ENCODE results near the gene FLRT2.

- TF ChIP-seq REST (IDR thresholded peaks at IDR 0.05; ENCODE audit: insufficient read depth in 1 of 2, low read depth in 2 of 2, low read length in 2 of 2): no peak
- no peak for TF ChIP-seq TAF1 (IDR thresholded peaks at IDR 0.05; ENCODE audit: borderline replicate concordance, insufficient read depth, low read length)
- TF ChIP-seq SIN3A (IDR thresholded peaks at IDR 0.05; ENCODE audit: borderline replicate concordance, insufficient read depth, low read length): 0 out of 2 replicates have a peak, but pooled peaks have one; percentile 23
Observed at GRCh38 chr14:85533861-85534291, 3.9 kb downstream of the FLRT2 start.
